GM19438 (cell line): ENCODE measurements around the gene TBL1Y.
"Not testable (repeated sequence)": the region's sequence is repeated elsewhere in the genome, so short reads cannot be mapped to it uniquely, and the experiment has no call there.

Experiments used
- ATAC-seq: cut with Tn5 transposase; IDR thresholded peaks from one replicate; pipeline ENCODE4 v1.9.1; 2021; ENCODE audit warnings: low read depth; ENCODE audit not compliant: unreplicated experiment

Gene TBL1Y

DNA sequence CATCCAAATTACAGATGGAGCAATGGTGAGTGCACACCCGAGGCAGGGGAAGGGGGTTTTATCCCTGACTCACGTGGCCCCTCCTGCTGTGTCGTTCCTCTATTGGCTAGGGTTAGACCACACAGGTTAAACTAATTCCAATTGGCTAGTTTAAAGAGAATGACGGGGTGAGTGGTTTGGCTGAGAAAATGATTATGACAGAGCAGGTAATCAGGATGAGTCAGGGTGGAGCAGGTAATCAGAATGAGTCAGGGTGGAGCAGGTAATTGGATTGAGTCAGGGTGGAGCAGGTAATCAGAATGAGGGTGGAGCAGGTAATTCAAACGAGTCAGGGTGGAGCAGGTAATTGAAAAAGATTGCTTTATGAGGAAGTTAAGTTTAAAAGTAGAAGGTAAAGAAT lies 146.4 kb downstream of the TBL1Y start:
- ATAC-seq, result no peak

DNA sequence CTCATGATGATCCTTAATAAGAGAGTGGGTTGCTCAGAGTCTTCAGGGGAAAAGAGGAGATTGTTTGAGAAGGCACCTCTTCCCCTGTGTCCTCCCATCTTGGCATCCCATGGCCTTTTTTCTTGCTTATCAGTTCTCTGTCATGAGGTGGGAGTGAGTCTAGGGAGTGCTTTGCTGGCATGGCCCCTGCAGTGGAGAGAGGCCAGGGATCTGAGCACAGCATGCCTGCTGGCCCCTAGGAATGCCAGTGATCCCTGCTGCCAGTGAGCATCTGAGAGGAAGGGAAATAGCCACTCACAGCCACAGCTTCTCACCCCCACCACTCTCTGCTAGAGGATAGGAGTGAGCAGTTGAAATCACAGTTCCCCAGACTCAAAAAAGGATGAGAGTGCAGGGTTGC lies 168.2 kb downstream of the TBL1Y start:
- no peak for ATAC-seq

DNA sequence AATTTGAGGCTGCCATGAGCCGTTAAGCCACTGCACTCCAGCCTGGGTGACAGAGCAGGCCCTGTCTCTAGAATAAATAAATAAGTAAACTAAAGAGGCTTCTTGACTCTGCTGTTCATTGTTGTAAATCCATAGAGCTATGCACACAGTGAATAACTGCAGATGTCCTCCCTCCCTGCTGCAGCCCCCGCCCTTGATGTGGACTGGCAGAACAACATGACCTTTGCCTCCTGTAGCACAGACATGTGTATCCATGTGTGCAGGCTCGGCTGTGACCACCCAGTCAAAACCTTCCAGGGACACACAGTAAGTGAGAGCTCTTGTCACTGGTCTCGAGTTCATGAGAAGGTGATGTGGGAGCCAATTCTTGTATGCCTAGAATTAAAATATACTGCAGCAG lies 170.1 kb downstream of the TBL1Y start:
- not testable (repeated sequence) for ATAC-seq

DNA sequence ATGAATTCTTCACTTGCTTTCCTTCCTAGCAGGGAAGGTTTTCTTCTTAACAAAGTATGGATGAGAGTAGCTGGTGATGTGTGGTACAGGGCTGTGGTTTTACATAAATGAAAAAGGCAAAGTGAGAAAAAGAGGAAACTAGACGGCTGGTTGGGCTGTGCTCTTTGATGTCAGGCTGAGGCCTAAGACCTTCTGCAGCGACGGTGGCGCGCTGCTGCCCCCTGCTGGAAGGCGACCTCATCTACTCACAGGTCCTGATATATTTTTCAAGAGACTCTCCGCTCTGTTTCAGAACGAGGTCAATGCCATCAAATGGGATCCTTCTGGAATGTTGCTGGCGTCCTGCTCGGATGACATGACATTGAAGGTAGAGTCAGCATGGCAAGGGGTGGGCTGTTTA lies 175.1 kb downstream of the TBL1Y start:
- no peak for ATAC-seq

DNA sequence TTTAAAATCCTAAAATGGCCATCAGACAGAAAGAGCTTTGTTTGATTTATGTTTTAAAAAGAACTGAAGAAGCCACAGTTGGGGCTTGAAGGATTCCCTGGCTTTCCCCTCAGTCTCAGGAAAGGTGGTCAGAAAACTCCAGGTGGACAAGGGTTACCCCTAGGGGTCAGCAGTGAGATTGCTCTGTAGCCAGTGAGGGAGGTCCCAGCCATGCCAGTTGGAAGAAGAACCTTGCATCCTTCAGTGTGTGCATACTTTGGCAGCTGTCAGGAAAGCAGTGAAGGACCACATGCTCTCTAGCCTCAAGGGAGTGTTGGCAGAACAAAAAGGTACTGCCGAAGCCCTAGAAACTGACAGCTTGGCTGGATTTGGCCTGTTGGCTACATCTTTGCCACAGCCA lies 182.3 kb downstream of the TBL1Y start:
- no peak for ATAC-seq

DNA sequence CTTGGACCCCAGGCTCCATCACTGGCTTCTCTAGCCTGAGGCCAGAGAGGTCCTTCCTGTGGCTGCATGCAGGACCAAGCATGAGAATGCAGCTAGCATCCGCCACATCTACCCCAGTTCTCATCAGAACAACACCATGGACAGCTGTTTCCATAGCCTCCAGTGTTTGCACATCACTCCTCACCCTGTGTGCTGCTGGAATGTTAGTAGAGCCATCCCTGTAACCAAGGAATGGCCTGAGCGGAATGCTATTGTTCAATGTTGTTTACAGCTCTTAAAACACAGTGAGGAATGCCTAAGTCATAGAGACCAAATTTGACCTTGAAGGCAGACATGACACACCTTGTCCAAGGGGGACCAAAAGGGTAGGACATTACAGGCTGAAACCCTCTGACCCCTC lies 183.9 kb downstream of the TBL1Y start:
- no peak for ATAC-seq

DNA sequence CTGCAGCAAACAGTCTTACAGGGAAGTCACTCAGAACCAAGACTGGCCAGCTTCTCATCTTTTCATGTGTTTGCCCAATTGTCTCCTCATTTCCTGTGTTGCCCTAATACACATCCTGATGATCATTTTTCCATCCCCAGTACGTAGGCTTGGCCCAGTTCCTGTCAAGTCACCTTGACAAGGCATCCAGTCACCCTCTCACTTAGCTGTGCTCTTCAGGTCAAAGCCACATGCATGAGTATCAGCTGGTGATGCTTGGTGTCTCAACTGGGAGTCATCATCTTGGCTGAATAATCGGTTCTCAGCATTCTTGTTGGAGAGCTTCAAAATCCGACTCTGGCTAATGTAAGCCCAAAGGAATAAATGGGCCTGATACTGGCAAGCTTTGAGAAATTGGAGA lies 186.5 kb downstream of the TBL1Y start:
- ATAC-seq, result no peak

DNA sequence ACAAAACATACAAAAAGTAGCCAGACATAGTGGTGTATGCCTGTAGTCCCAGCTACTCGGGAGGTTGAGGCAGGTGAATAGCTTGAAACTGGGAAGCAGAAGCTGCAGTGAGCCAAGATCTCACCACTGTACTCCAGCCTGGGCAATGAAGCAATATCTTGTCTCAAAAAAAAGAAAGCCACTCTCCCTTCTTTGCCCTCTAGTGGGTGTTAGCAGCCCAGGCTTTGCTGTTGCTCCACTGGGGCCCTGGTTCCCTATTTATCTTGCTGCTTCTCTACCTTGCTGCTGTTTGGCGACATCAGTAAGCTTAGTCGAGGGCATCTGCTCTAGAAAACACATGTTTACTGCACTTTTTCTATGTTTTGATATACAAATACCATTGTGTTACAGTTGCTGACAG lies 189.2 kb downstream of the TBL1Y start:
- ATAC-seq, result no peak

DNA sequence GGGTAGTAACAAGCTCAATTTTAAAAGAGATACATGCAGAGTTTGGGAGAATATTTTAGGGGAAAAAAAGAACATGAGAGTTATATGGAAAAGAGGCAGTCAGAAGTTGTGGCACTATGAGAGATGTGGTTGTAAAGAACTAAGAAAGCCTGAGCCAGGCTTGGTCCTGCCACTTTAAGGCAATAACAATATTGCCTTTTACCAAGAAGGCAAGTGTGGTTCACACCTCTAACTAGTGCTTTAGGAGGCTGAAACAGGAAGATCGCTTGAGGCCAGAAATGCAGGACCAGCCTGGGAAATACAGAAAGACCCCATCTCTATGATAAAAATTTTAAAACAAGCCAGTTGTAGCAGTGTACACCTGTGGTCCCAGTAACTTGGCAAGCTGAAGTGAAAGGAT lies 192.2 kb downstream of the TBL1Y start:
- ATAC-seq, result no peak

DNA sequence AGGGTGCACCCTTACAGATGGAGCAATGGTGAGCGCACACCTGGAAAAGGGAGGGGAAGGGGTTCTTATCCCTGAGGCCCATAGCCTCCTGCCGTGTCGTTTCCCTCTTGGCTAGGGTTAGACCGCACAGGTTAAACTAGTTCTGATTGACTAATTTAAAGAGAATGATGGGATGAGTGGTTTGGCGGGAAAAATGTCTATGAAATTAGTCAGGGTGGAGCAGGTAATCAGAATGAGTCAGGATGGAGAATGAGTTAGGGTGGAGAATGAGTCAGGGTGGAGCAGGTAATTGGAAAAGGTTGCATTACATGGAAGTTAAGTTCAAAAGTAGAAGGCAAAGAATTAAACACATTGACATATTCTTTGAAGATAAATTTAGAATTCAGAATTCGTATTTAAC lies 196.7 kb downstream of the TBL1Y start:
- no peak for ATAC-seq

DNA sequence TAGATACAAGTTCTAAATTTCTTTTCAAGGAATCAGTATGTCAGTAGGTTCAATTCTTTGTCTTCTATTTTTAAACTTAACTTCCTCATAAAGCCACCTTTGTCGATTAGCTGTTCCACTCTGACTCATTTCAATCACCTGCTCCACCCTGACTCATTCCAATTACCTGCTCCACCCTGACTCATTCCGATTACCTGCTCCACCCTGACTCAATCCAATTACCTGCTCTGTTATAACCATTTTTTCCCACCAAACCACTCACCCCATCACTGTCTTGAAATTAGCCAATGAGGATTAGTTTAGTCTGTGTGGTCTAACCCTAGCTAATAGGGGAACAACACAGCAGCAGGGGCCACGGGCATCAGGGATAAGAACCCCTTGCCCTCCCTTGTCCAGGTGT lies 199.6 kb downstream of the TBL1Y start:
- no peak for ATAC-seq

DNA sequence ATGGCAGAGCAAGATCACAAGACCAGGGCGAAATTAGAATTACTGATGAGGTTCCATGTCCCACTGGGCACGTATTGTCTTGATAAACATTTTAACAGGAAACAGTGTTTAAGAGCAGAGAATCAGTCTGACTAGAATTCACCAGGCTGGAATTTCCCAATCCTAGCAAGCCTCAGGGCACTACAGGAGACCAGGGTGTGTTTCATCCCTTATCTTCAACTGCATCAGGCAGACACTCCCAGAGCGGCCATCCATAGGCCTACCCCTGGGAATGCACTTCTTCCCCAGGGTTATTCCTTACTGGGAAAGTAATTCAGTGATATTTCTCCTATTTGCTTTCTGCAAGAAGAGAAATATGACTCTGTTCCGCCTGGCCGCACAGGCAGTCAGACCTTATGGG lies 205.4 kb downstream of the TBL1Y start:
- ATAC-seq, result no peak

DNA sequence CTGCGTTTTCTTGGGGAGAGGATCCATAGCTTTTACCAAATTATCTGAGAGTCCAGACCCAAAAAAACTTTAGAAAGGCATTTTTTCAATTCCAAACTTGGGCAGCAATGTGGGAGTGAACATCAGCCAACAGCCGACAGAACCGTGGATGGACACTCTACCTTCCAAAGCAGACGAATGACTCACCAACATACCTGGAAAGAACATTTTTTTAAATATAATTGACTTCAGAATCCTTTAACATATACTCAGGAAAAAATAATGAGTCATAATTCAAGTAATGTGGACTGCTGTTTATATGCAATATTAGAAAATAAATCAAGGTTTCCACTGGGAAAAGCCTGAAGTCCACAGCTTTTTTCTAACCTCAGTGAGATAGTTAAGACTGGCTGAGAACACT lies 211.7 kb downstream of the TBL1Y start:
- no peak for ATAC-seq

DNA sequence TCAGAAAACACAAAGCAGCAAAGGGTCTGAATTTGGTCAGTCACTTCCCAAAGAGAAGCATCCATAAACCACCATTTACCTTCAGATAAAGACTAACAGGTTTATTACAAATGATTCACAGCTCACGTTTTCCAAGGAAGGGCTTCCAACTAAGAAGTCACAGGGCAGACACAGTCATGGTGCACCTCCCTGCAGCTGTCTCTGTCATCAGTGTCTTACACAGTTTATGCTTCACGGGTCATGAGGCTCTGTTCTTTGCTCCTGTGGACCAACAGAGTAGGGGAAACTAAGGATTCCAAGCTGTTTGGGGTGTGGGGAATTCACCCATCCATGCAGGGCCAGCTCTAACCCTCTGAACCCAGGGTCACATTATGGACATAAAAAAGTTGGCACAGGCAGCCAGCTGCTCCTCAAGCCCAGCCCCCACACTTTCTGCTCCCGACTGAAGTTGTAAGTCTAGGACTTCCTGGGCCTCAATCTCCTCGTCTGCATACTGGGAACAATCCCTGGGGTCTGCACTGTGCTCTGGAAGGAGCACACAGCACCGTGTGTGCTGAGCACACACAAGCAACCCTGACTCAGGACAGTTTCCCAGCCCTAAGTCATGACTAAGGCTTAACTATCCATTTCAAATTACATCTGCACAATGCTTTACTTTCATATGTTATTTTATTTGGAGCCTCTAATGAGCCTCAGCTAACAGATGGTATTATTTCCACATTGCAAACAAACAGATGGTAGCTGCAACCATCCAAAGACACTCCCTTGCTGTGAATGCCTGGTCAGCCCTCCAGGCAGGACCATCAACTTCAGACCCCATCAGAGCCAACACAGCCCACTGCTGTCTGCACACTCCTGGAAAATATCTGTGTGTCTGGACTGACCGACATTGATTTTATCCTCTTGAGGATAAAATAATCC lies 214.9 kb downstream of the TBL1Y start:
- ATAC-seq, result no peak

DNA sequence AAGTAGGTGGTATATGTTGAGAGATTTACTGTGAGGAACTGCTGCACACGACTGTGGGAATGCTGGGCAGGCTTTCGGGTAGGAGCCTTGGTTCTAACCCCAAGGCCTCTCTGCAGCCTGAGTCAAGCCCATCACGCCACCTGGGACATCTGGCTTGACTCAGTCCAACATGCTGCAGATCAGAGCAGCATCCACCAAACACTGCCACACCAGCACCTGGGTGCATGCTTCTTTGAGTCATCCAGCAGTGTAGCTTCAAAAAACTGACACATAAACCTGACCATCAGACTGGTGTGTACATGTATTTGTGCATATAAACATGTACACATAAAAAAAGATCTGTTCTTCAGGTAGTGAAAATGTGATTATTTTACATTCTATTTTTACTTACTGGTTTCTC lies 217.7 kb downstream of the TBL1Y start:
- ATAC-seq, result no peak
